ENCODE data around the gene ASB18.

DNA sequence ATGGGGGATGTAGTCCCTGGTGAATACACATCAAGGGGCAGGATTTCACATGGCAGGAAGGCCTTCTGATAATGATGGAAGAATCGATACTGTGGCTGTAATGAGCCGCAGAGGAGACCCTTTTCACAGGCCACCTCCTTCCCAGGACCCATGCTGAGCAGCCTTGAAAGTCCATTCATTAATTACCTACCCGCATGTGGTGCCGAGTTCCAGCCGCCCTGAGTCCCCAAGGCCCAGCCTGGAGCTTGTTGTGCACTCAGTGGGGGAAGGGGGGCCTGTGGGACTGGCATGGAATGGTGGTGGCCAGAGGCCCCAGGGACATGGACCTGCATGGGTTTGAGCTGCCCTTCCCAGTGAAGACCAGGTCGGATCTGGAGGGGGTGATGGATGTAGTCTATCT, 25.5 kb downstream of the ASB18 start:
- TF ChIP-seq POLR2AphosphoS5 (IDR thresholded peaks at IDR 0.05) = no peak
- TF ChIP-seq, protein P1, sequence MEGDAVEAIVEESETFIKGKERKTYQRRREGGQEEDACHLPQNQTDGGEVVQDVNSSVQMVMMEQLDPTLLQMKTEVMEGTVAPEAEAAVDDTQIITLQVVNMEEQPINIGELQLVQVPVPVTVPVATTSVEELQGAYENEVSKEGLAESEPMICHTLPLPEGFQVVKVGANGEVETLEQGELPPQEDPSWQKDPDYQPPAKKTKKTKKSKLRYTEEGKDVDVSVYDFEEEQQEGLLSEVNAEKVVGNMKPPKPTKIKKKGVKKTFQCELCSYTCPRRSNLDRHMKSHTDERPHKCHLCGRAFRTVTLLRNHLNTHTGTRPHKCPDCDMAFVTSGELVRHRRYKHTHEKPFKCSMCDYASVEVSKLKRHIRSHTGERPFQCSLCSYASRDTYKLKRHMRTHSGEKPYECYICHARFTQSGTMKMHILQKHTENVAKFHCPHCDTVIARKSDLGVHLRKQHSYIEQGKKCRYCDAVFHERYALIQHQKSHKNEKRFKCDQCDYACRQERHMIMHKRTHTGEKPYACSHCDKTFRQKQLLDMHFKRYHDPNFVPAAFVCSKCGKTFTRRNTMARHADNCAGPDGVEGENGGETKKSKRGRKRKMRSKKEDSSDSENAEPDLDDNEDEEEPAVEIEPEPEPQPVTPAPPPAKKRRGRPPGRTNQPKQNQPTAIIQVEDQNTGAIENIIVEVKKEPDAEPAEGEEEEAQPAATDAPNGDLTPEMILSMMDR (IDR thresholded peaks at IDR 0.05) = no peak

Data from transverse colon (tissue), 4 donors.